Measurements from ENCODE around the gene PARP6.

GRCh38 chr15:72231066-72231832, 41.1 kb downstream of the PARP6 start, which contains the start of gene PKM:
- TF ChIP-seq NR3C1 (CRISPR knock-in tag; conservative IDR thresholded peaks at IDR 0.05; ENCODE audit: low read depth) = no peak
- no peak for TF ChIP-seq CTCF (IDR thresholded peaks at IDR 0.05)
- 0 out of 2 replicates have a peak, but pooled peaks have one; percentile 32 for TF ChIP-seq ATF2 (CRISPR knock-in tag; IDR thresholded peaks at IDR 0.05; ENCODE audit: borderline replicate concordance, low read depth)
- TF ChIP-seq RELA (CRISPR knock-in tag; IDR thresholded peaks at IDR 0.05; ENCODE audit: borderline replicate concordance) = 0 out of 2 replicates have a peak, but pooled peaks have one; percentile 59
- 0 out of 2 replicates have a peak, but pooled peaks have one; percentile 66 for TF ChIP-seq JUN (CRISPR knock-in tag; IDR thresholded peaks at IDR 0.05)
- no peak for TF ChIP-seq ATF3 (CRISPR knock-in tag; conservative IDR thresholded peaks at IDR 0.05)
